Upper lobe of right lung (tissue), 1 donor: Measurements from ENCODE around the gene QPRT. TPM values are rescaled to one million over a fixed set of nuclear protein-coding genes. Genes with fewer than 3 reads are reported as not detected.
A peak's percentile ranks its signal among the peaks of the same experiment; 100 is the strongest.
"Not testable (repeated sequence)": the region's sequence is repeated elsewhere in the genome, so short reads cannot be mapped to it uniquely, and the experiment has no call there.

Experiments
- ATAC-seq: fragments of 200-7000 bp; cut with Tn5 transposase; one replicate; pipeline ENCODE4 v1.9.1; 2020; ENCODE audit warnings: mild to moderate bottlenecking, moderate library complexity
- DNase-seq: peaks from one replicate; pipeline ENCODE4 v3.0.0-alpha.2; 2020
- H3K27ac ChIP-seq: fragments of 200-600 bp; one replicate; pipeline ENCODE4 v1.8.0; 2022
- H3K27me3 ChIP-seq: fragments of 200-600 bp; one replicate; pipeline ENCODE4 v1.8.0; 2022; ENCODE audit warnings: mild to moderate bottlenecking
- H3K36me3 ChIP-seq: fragments of 200-600 bp; one replicate; pipeline ENCODE4 v1.8.0; 2022
- H3K4me1 ChIP-seq: fragments of 200-600 bp; one replicate; pipeline ENCODE4 v1.8.0; 2022
- H3K4me3 ChIP-seq: fragments of 200-600 bp; one replicate; pipeline ENCODE4 v1.8.0; 2022; ENCODE audit warnings: mild to moderate bottlenecking
- H3K9me3 ChIP-seq: fragments of 200-600 bp; one replicate; pipeline ENCODE4 v1.8.0; 2022
- CTCF ChIP-seq: fragments of 200-600 bp; IDR thresholded peaks from one replicate; pipeline ENCODE4 v1.8.0; 2022; ENCODE audit warnings: antibody characterized with exemption
- intact Hi-C: fragments of 100-400 bp; cut with DNase I; formaldehyde crosslinking; loops from one replicate; pipeline ENCODE4 v1.11.0; 2022
- total RNA-seq: library from RNA; stranded (reverse); fragmentation: NEBNext Ultra II Directional; extraction: Animal tissue kit (Norgen Biotek cat#: 25700); gene quantifications from one replicate; pipeline ENCODE4 v1.2.1, GENCODE V29; 2021
- donor health status: DM: no; HTN: yes; CAD: no; lungs with severe emphysema.

Gene QPRT
- total RNA-seq, 1 donor from 2014 or later = 15.0 TPM

GRCh38 chr16:29694384-29695195 lies 15.6 kb downstream of the QPRT start:
- Histone ChIP-seq H3K4me1 (no peaks in the 10 kb centered on the region), H3K27me3 (no peaks in the 10 kb centered on the region), H3K4me3 (no peak overlapping the region), H3K27ac (peak overlapping the region; percentile 11), H3K9me3 (no peaks in the 10 kb centered on the region), H3K36me3 (no peaks in the 10 kb centered on the region)
- intact Hi-C loops = loop anchor here (10.0 kb wide), 1 partner anchor 320 kb away; the partner anchor contains the start of gene DOC2A
- ATAC-seq (peak; percentile 47), DNase-seq (no peak)
- TF ChIP-seq CTCF = no peak

- not testable (repeated sequence) for H3K27me3 ChIP-seq, ATAC-seq, H3K4me3 ChIP-seq, DNase-seq, H3K9me3 ChIP-seq, H3K36me3 ChIP-seq, H3K27ac ChIP-seq, H3K4me1 ChIP-seq
- intact Hi-C loops = loop anchor here (10.0 kb wide), 1 partner anchor 319 kb away; the partner anchor contains the start of gene DOC2A
Observed at GRCh38 chr16:29695675-29696074, 16.7 kb downstream of the QPRT start.

- DNase-seq = no peak
- Histone ChIP-seq H3K4me3 (no peak overlapping the region), H3K27ac (no peak overlapping the region), H3K4me1 (no peaks in the 10 kb centered on the region), H3K9me3 (no peaks in the 10 kb centered on the region), H3K36me3 (no peaks in the 10 kb centered on the region), H3K27me3 (no peaks in the 10 kb centered on the region)
- no peak for ATAC-seq
- intact Hi-C loops = loop anchor here (10.0 kb wide), 1 partner anchor 318 kb away; the partner anchor contains the start of gene DOC2A
- TF ChIP-seq CTCF = no peak
Observed at GRCh38 chr16:29696881-29697331, 17.9 kb downstream of the QPRT start.

GRCh38 chr16:29697391-29697790 lies 18.4 kb downstream of the QPRT start:
- no peak for ATAC-seq
- no peaks in the 10 kb centered on the region for H3K27me3 ChIP-seq
- no peak for DNase-seq
- no peak for TF ChIP-seq CTCF
- no peak overlapping the region for H3K4me3 ChIP-seq
- H3K27ac ChIP-seq = no peak overlapping the region
- H3K9me3 ChIP-seq = no peaks in the 10 kb centered on the region
- intact Hi-C loops = loop anchor here (10.0 kb wide), 1 partner anchor 317 kb away; the partner anchor contains the start of gene DOC2A
- no peaks in the 10 kb centered on the region for H3K4me1 ChIP-seq
- H3K36me3 ChIP-seq = no peaks in the 10 kb centered on the region

GRCh38 chr16:29698042-29698441 lies 19.1 kb downstream of the QPRT start:
- no peaks in the 10 kb centered on the region for H3K9me3 ChIP-seq
- no peak for DNase-seq
- ATAC-seq = no peak
- no peak overlapping the region for H3K4me3 ChIP-seq
- intact Hi-C loops = loop anchor here (10.0 kb wide), 1 partner anchor 317 kb away; the partner anchor contains the start of gene DOC2A
- H3K27me3 ChIP-seq = no peaks in the 10 kb centered on the region
- no peaks in the 10 kb centered on the region for H3K36me3 ChIP-seq
- no peaks in the 10 kb centered on the region for H3K4me1 ChIP-seq
- no peak for TF ChIP-seq CTCF
- H3K27ac ChIP-seq = no peak overlapping the region
